ENCODE data around the gene TAF1.

DNA sequence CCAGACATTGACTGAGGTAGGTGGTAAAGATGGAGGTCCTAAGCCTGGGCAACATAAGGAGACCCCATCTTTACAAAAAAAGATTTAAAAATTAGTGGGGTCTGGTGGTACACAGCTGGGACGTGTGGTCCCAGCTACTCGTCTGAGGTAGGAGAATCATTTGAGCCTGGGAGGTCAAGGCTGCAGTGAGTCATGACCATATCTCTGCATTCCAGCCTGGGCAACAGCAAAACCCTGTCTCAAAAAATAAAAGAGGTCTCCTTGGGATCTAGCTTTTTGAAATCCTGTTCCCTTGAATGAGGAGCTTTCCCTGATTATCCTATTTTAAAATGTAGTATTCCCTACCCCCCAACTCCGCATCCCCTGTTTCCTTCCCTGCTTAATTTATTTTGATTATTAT, 88.1 kb downstream of the TAF1 start:
- TF ChIP-seq, protein P1, sequence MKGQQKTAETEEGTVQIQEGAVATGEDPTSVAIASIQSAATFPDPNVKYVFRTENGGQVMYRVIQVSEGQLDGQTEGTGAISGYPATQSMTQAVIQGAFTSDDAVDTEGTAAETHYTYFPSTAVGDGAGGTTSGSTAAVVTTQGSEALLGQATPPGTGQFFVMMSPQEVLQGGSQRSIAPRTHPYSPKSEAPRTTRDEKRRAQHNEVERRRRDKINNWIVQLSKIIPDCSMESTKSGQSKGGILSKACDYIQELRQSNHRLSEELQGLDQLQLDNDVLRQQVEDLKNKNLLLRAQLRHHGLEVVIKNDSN (IDR thresholded peaks at IDR 0.05; ENCODE audit: borderline replicate concordance, low read depth): no peak
- TF ChIP-seq CTCF (IDR thresholded peaks at IDR 0.05): no peak
- no peak for TF ChIP-seq EZH2phosphoT487 (IDR thresholded peaks at IDR 0.05; ENCODE audit: borderline replicate concordance, low read depth)
- no peak for TF ChIP-seq EP300 (IDR thresholded peaks at IDR 0.05; ENCODE audit: borderline replicate concordance in 1 of 2, low read depth in 1 of 2, low read length in 1 of 2)
- no peak for TF ChIP-seq RCOR1 (IDR thresholded peaks at IDR 0.05; ENCODE audit: low read length)
- TF ChIP-seq GABPA (IDR thresholded peaks at IDR 0.05; ENCODE audit: low read depth): no peak
- TF ChIP-seq SMC3 (IDR thresholded peaks at IDR 0.05; ENCODE audit: low read depth, low read length): no peak
- TF ChIP-seq, protein P2, sequence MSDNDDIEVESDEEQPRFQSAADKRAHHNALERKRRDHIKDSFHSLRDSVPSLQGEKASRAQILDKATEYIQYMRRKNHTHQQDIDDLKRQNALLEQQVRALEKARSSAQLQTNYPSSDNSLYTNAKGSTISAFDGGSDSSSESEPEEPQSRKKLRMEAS (IDR thresholded peaks at IDR 0.05; ENCODE audit: low read depth): no peak
